Liver (tissue), 3 donors: ENCODE results near the gene PRR11.

Experiments
- ATF3 ChIP-seq: IDR thresholded peaks from 2 replicates; pipeline ENCODE4 v1.6.1; 2016; ENCODE audit warnings: antibody characterized with exemption
- CTCF ChIP-seq: fragments of 150-350 bp; IDR thresholded peaks from 2 replicates; pipeline ENCODE4 v1.5.1; 2017; ENCODE audit warnings: improper control_type of control experiment, low read depth, low read length; ENCODE audit not compliant: missing input control
- EGR1 ChIP-seq, 2 donors: IDR thresholded peaks; 2 replicates each; pipeline ENCODE4 v1.6.1; 2016 to 2018; ENCODE audit warnings: antibody characterized with exemption in 2 of 2, low read depth in 2 of 2
- GABPA ChIP-seq, 2 donors: IDR thresholded peaks in 1 of 2; conservative IDR thresholded peaks in 1 of 2; 2 replicates each; pipeline ENCODE4 v1.6.1; 2016; ENCODE audit warnings: antibody characterized with exemption in 2 of 2, mild to moderate bottlenecking in 1 of 2, moderate library complexity in 1 of 2
- HNF4G ChIP-seq: IDR thresholded peaks from 2 replicates; pipeline ENCODE4 v1.6.1; 2016; ENCODE audit warnings: antibody characterized with exemption
- TAF1 ChIP-seq: conservative IDR thresholded peaks from 2 replicates; pipeline ENCODE4 v1.6.1; 2016; ENCODE audit warnings: antibody characterized with exemption, mild to moderate bottlenecking
- YY1 ChIP-seq: IDR thresholded peaks from 2 replicates; pipeline ENCODE4 v1.6.1; 2016; ENCODE audit warnings: antibody characterized with exemption, mild to moderate bottlenecking
- ZBTB33 ChIP-seq: IDR thresholded peaks from 2 replicates; pipeline ENCODE4 v1.6.1; 2016; ENCODE audit warnings: antibody characterized with exemption
- donor health status: healthy.
- donor health status: healthy.

- TF ChIP-seq CTCF (no peak), ZBTB33 (no peak), GABPA (IDR thresholded peaks at IDR 0.05 in 1 of 2, conservative IDR thresholded peaks at IDR 0.05 in 1 of 2) (no peak), EGR1 (IDR thresholded peaks at IDR 0.05; ENCODE audit: low read depth in 2 of 2) (no peak), TAF1 (no peak), HNF4G (no peak), ATF3 (no peak), YY1 (no peak)
Observed at GRCh38 chr17:59126809-59127417, 28.6 kb upstream of the PRR11 start.
